GM12865 (cell line): ENCODE results near the gene INA.

Source experiments
- DNase-seq: peaks from one replicate; pipeline ENCODE4 v3.0.0; 2010; ENCODE audit warnings: low read depth
- H3K4me3 ChIP-seq: 2 replicates; pipeline ENCODE4 v1.5.1; 2011; ENCODE audit warnings: mild to moderate bottlenecking, low read depth, low read length, control low read depth
- TF ChIP-seq, protein P1 (sequence below): IDR thresholded peaks from 2 replicates; pipeline ENCODE4 v1.5.1; 2011; ENCODE audit warnings: low read length, control low read depth, low read depth, inconsistent platforms; ENCODE audit not compliant: insufficient read depth; ENCODE audit errors: missing control alignments

Gene INA

DNA sequence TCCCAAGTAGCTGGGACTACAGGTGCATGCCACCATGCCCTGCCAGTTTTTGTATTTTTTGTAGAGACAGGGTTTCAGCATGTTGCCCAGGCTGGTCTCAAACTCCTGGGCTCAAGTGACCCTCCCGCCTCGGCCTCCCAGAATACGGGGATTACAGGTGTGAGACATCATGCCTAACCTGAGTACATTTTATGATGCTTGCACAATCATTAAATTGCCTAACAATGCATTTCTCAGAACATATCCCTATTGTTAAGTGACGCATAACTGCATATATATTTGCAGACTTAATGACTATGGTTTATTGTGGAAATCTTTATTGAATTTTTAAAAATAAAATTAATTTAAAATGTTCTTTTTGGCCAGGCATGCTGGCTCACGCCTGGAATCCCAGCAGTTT lies 30.7 kb downstream of the INA start:
- TF ChIP-seq, protein P1, sequence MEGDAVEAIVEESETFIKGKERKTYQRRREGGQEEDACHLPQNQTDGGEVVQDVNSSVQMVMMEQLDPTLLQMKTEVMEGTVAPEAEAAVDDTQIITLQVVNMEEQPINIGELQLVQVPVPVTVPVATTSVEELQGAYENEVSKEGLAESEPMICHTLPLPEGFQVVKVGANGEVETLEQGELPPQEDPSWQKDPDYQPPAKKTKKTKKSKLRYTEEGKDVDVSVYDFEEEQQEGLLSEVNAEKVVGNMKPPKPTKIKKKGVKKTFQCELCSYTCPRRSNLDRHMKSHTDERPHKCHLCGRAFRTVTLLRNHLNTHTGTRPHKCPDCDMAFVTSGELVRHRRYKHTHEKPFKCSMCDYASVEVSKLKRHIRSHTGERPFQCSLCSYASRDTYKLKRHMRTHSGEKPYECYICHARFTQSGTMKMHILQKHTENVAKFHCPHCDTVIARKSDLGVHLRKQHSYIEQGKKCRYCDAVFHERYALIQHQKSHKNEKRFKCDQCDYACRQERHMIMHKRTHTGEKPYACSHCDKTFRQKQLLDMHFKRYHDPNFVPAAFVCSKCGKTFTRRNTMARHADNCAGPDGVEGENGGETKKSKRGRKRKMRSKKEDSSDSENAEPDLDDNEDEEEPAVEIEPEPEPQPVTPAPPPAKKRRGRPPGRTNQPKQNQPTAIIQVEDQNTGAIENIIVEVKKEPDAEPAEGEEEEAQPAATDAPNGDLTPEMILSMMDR, result no peak
- no peak overlapping the region for H3K4me3 ChIP-seq
- no peak for DNase-seq

DNA sequence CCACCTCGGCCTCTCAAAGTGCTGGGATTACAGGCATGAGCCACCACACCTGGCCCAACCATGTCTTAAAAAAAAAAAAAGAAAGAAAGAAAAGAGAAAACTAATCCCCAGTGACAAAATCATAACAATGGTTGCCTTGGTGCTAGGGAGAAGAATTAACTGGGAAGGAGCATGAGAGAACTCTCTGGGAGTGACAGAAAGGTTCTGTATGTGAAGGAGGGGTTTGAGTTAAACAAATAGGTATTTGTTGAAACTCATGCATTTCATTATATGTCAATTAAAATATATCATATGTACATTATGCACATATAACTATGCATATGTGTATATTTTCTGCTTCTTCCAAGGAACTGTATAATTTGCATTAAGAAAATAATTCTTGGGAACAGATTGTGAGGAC lies 33.3 kb downstream of the INA start:
- H3K4me3 ChIP-seq, result no peak overlapping the region
- no peak for DNase-seq
- TF ChIP-seq, protein P1, result no peak

DNA sequence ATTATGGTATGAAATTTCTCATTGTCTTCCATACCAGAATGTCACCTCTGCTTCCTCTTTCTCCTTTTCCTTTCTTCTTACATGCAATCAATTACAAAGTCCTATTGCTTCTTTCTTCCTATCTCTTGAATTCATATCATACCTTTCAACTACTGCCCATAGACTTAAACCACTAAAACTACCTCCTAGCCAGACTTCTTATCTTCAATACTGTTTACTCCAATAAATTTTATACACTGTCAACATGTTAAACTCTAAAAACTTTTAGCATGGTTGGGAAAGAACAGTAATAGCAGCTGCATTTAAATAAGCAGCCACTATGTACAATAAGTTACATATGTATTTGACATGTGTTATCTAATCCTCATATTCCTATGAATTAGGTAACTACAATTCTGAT lies 39.1 kb downstream of the INA start:
- no peak overlapping the region for H3K4me3 ChIP-seq
- TF ChIP-seq, protein P1, result no peak
- no peak for DNase-seq

- DNase-seq, result no peak
- TF ChIP-seq, protein P1, result no peak
- no peak overlapping the region for H3K4me3 ChIP-seq
Measured at GRCh38 chr10:103327906-103328305, 51.0 kb downstream of the INA start.

GRCh38 chr10:103333934-103334520 lies 57.1 kb downstream of the INA start:
- H3K4me3 ChIP-seq, result no peak overlapping the region
- DNase-seq, result peak; percentile 31
- TF ChIP-seq, protein P1, result peak; percentile 40

DNA sequence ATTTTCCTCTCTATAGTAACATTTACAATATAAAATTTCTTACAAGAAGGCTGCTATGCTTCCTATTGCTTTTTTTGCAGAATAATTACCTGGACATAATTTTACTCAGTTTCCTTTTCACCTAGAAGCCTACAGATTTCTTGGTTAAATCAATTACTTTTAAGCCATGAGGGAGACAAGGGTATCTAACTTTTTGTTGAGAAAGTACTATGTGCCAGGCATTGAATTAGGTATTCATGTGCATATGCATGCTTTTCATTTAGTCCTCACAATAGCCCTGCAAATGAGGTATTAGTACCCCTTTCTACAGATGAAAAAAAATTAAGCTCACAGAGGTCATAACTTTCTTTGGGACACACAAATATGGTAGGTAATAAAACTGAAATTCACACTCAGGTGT lies 57.6 kb downstream of the INA start:
- no peak overlapping the region for H3K4me3 ChIP-seq
- TF ChIP-seq, protein P1, result no peak
- no peak for DNase-seq

- no peak overlapping the region for H3K4me3 ChIP-seq
- DNase-seq, result no peak
- TF ChIP-seq, protein P1, result no peak
Measured at GRCh38 chr10:103336370-103336769, 59.4 kb downstream of the INA start.
